Liver (tissue), 9 donors: ENCODE results near the gene OR5K2. TPM values are rescaled to one million over a fixed set of nuclear protein-coding genes. Genes with fewer than 3 reads are reported as not detected.

ENCODE experiments used
- DNase-seq: peaks from one replicate; pipeline ENCODE4 v3.0.0-alpha.2; 2017; ENCODE audit warnings: low spot score
- H3K27ac ChIP-seq, 2 donors: one replicate each; pipeline ENCODE4 v1.7.0; 2013; ENCODE audit warnings: inconsistent platforms in 2 of 2, low read length in 2 of 2, control low read depth in 1 of 2, low read depth in 1 of 2, mild to moderate bottlenecking in 1 of 2
- H3K27me3 ChIP-seq, 4 donors: one replicate each; pipeline versions ENCODE4 v1.6.1 to v1.7.0; 2013; ENCODE audit warnings: low read length in 3 of 4, inconsistent platforms in 1 of 4, mild to moderate bottlenecking in 1 of 4, moderate library complexity in 1 of 4; ENCODE audit not compliant: control insufficient read depth in 4 of 4, insufficient read depth in 4 of 4
- H3K36me3 ChIP-seq, 4 donors: one replicate each; pipeline versions ENCODE4 v1.6.1 to v1.7.0; 2013; ENCODE audit warnings: low read length in 3 of 4, mild to moderate bottlenecking in 3 of 4, low read depth in 1 of 4, moderate library complexity in 1 of 4; ENCODE audit not compliant: control insufficient read depth in 4 of 4, insufficient read depth in 3 of 4
- H3K4me1 ChIP-seq, 4 donors: one replicate each; pipeline versions ENCODE4 v1.6.1 to v1.7.0; 2013; ENCODE audit warnings: low read length in 3 of 4, mild to moderate bottlenecking in 3 of 4, moderate library complexity in 1 of 4; ENCODE audit not compliant: control insufficient read depth in 4 of 4, insufficient read depth in 4 of 4
- H3K4me3 ChIP-seq, 3 donors: one replicate each; pipeline versions ENCODE4 v1.6.1 to v1.7.0; 2013; ENCODE audit warnings: low read length in 3 of 3, control low read depth in 1 of 3, low read depth in 1 of 3, mild to moderate bottlenecking in 1 of 3
- H3K9ac ChIP-seq, 2 donors: one replicate each; pipeline ENCODE4 v1.7.0; 2013; ENCODE audit warnings: low read length in 2 of 2, mild to moderate bottlenecking in 2 of 2, moderate library complexity in 2 of 2, control low read depth in 1 of 2, low read depth in 1 of 2
- H3K9me3 ChIP-seq, 4 donors: one replicate each; pipeline versions ENCODE4 v1.6.1 to v1.7.0; 2013; ENCODE audit warnings: low read length in 3 of 4; ENCODE audit not compliant: control insufficient read depth in 4 of 4
- CTCF ChIP-seq: fragments of 150-350 bp; IDR thresholded peaks from 2 replicates; pipeline ENCODE4 v1.5.1; 2017; ENCODE audit warnings: improper control_type of control experiment, low read depth, low read length; ENCODE audit not compliant: missing input control
- EGR1 ChIP-seq, 2 donors: IDR thresholded peaks; 2 replicates each; pipeline ENCODE4 v1.6.1; 2016 to 2018; ENCODE audit warnings: antibody characterized with exemption in 2 of 2, low read depth in 2 of 2
- FOXA1 ChIP-seq: IDR thresholded peaks from 2 replicates; pipeline ENCODE4 v1.6.1; 2016; ENCODE audit warnings: antibody characterized with exemption
- FOXA2 ChIP-seq: IDR thresholded peaks from 2 replicates; pipeline ENCODE4 v1.6.1; 2016; ENCODE audit warnings: antibody characterized with exemption
- GABPA ChIP-seq, 2 donors: IDR thresholded peaks in 1 of 2; conservative IDR thresholded peaks in 1 of 2; 2 replicates each; pipeline ENCODE4 v1.6.1; 2016; ENCODE audit warnings: antibody characterized with exemption in 2 of 2, mild to moderate bottlenecking in 1 of 2, moderate library complexity in 1 of 2
- HNF4A ChIP-seq, 2 donors: conservative IDR thresholded peaks; 2 replicates each; pipeline ENCODE4 v1.6.1; 2016; ENCODE audit warnings: antibody characterized with exemption in 2 of 2, mild to moderate bottlenecking in 2 of 2
- HNF4G ChIP-seq: IDR thresholded peaks from 2 replicates; pipeline ENCODE4 v1.6.1; 2016; ENCODE audit warnings: antibody characterized with exemption
- JUND ChIP-seq, 2 donors: IDR thresholded peaks; 2 replicates each; pipeline ENCODE4 v1.6.1; 2016; ENCODE audit warnings: antibody characterized with exemption in 2 of 2
- MAX ChIP-seq: IDR thresholded peaks from 2 replicates; pipeline ENCODE4 v1.6.1; 2016; ENCODE audit warnings: antibody characterized with exemption
- NR2F2 ChIP-seq: IDR thresholded peaks from 2 replicates; pipeline ENCODE4 v1.6.1; 2016; ENCODE audit warnings: antibody characterized with exemption
- RAD21 ChIP-seq, 2 donors: IDR thresholded peaks; 2 replicates each; pipeline ENCODE4 v1.6.1; 2016; ENCODE audit warnings: antibody characterized with exemption in 2 of 2, mild to moderate bottlenecking in 2 of 2
- RXRA ChIP-seq, 2 donors: IDR thresholded peaks; 2 replicates each; pipeline ENCODE4 v1.6.1; 2017 to 2018; ENCODE audit warnings: antibody characterized with exemption in 2 of 2, mild to moderate bottlenecking in 1 of 2
- SP1 ChIP-seq: IDR thresholded peaks from 2 replicates; pipeline ENCODE4 v1.6.1; 2018; ENCODE audit warnings: antibody characterized with exemption, mild to moderate bottlenecking
- TAF1 ChIP-seq: conservative IDR thresholded peaks from 2 replicates; pipeline ENCODE4 v1.6.1; 2016; ENCODE audit warnings: antibody characterized with exemption, mild to moderate bottlenecking
- YY1 ChIP-seq: IDR thresholded peaks from 2 replicates; pipeline ENCODE4 v1.6.1; 2016; ENCODE audit warnings: antibody characterized with exemption, mild to moderate bottlenecking
- WGBS: extraction: QIAGEN DNeasy Blood & Tissue Kit; methylation state at CpG from one replicate; pipeline ENCODE4 v1.1.7; 2013; 5-methylcytosine and 5-hydroxymethylcytosine counted together
- polyA plus RNA-seq, 2 donors: library from polyadenylated mRNA; stranded (reverse) in 1 of 2; unstranded in 1 of 2; fragments of 200-250 nt in 1 of 2; fragments of >200 nt in 1 of 2; fragmentation: Nextera tagmentation in 1 of 2; extraction: Ambion mirVana in 1 of 2; gene quantifications; one replicate each; pipeline versions ENCODE4 v1.2.1 to v1.2.3, GENCODE V29; 2013 to 2015
- total RNA-seq, 2 donors: library from RNA; depleted of rRNA; stranded (reverse); fragments of >200 nt; gene quantifications; one replicate each; pipeline ENCODE4 v1.2.3, GENCODE V29; 2014
- TF ChIP-seq, protein P1 (sequence below): IDR thresholded peaks from 2 replicates; pipeline ENCODE4 v1.6.1; 2016; ENCODE audit warnings: antibody characterized with exemption, mild to moderate bottlenecking
- TF ChIP-seq, protein P2 (sequence below): IDR thresholded peaks from 2 replicates; pipeline ENCODE4 v1.6.1; 2016; ENCODE audit warnings: antibody characterized with exemption
- TF ChIP-seq, protein P3 (sequence below): IDR thresholded peaks from 2 replicates; pipeline ENCODE4 v1.6.1; 2016; ENCODE audit warnings: antibody characterized with exemption
- donor health status: healthy.
- donor health status: healthy.
- donor health status: healthy.
- donor health status: healthy.
- donor health status: healthy.

Gene OR5K2
- total and polyA plus RNA-seq, 4 donors, result not detected

- H3K36me3 ChIP-seq, result no peaks in the 10 kb centered on the region
- 99% methylated on average over 1 of the region's 1 CpG for WGBS
- H3K4me1 ChIP-seq, result no peaks in the 10 kb centered on the region
- no peak for DNase-seq
- no peak overlapping the region for H3K9ac ChIP-seq
- no peak overlapping the region for H3K27ac ChIP-seq
- TF ChIP-seq FOXA1, result no peak
- TF ChIP-seq YY1, result no peak
- no peak for TF ChIP-seq NR2F2
- no peak for TF ChIP-seq CTCF
- TF ChIP-seq, protein P1, sequence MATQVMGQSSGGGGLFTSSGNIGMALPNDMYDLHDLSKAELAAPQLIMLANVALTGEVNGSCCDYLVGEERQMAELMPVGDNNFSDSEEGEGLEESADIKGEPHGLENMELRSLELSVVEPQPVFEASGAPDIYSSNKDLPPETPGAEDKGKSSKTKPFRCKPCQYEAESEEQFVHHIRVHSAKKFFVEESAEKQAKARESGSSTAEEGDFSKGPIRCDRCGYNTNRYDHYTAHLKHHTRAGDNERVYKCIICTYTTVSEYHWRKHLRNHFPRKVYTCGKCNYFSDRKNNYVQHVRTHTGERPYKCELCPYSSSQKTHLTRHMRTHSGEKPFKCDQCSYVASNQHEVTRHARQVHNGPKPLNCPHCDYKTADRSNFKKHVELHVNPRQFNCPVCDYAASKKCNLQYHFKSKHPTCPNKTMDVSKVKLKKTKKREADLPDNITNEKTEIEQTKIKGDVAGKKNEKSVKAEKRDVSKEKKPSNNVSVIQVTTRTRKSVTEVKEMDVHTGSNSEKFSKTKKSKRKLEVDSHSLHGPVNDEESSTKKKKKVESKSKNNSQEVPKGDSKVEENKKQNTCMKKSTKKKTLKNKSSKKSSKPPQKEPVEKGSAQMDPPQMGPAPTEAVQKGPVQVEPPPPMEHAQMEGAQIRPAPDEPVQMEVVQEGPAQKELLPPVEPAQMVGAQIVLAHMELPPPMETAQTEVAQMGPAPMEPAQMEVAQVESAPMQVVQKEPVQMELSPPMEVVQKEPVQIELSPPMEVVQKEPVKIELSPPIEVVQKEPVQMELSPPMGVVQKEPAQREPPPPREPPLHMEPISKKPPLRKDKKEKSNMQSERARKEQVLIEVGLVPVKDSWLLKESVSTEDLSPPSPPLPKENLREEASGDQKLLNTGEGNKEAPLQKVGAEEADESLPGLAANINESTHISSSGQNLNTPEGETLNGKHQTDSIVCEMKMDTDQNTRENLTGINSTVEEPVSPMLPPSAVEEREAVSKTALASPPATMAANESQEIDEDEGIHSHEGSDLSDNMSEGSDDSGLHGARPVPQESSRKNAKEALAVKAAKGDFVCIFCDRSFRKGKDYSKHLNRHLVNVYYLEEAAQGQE, result no peak
- TF ChIP-seq EGR1 (IDR thresholded peaks at IDR 0.05; ENCODE audit: low read depth in 2 of 2), result no peak
- TF ChIP-seq JUND (IDR thresholded peaks at IDR 0.05), result no peak
- no peak for TF ChIP-seq GABPA (IDR thresholded peaks at IDR 0.05 in 1 of 2, conservative IDR thresholded peaks at IDR 0.05 in 1 of 2)
- TF ChIP-seq SP1, result no peak
- TF ChIP-seq RXRA (IDR thresholded peaks at IDR 0.05), result no peak
- TF ChIP-seq MAX, result no peak
- TF ChIP-seq HNF4G, result no peak
- no peak for TF ChIP-seq HNF4A (conservative IDR thresholded peaks at IDR 0.05)
- H3K4me3 ChIP-seq, result no peak overlapping the region
- H3K27me3 ChIP-seq, result no peaks in the 10 kb centered on the region
- H3K9me3 ChIP-seq, result no peaks in the 10 kb centered on the region
These were observed 44.2 kb downstream of the OR5K2 start for GRCh38 chr3:98541695-98542094.

GRCh38 chr3:98542623-98543022 lies 45.1 kb downstream of the OR5K2 start:
- TF ChIP-seq RAD21 (IDR thresholded peaks at IDR 0.05) (no peak), EGR1 (IDR thresholded peaks at IDR 0.05; ENCODE audit: low read depth in 2 of 2) (no peak)
- Histone ChIP-seq H3K4me1 (no peaks in the 10 kb centered on the region), H3K27me3 (no peaks in the 10 kb centered on the region), H3K27ac (no peak overlapping the region), H3K9me3 (no peaks in the 10 kb centered on the region), H3K4me3 (no peak overlapping the region), H3K9ac (no peak overlapping the region), H3K36me3 (no peaks in the 10 kb centered on the region)
- DNase-seq, result no peak
- 93% methylated on average over 1 of the region's 1 CpG for WGBS

DNA sequence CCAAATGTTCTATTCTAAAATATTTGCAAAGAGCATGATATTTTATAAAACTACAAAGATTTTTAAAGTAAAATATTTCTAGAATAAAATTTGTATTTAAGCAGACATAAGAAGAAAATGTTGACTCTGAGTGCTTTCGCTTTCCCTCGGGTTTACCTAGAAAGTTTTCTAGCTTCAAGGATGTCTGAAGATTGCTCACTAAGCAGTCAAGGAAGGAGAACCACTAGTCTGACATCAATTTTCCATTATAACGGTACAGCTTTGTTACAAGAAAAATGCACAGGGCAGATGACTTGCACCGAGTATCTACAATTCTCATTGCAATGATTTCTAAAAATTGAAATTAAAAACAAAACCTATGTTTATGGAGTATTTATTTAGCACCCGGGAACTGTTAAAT lies 48.5 kb downstream of the OR5K2 start:
- 82% methylated on average over 5 of the region's 5 CpGs for WGBS
- H3K27me3 ChIP-seq, result no peaks in the 10 kb centered on the region
- no peaks in the 10 kb centered on the region for H3K9me3 ChIP-seq
- DNase-seq, result no peak
- no peak overlapping the region for H3K4me3 ChIP-seq
- no peaks in the 10 kb centered on the region for H3K36me3 ChIP-seq
- no peak overlapping the region for H3K9ac ChIP-seq
- no peak overlapping the region for H3K27ac ChIP-seq
- no peaks in the 10 kb centered on the region for H3K4me1 ChIP-seq
- TF ChIP-seq JUND (IDR thresholded peaks at IDR 0.05), result no peak
- no peak for TF ChIP-seq MAX
- TF ChIP-seq HNF4G, result no peak
- no peak for TF ChIP-seq RAD21 (IDR thresholded peaks at IDR 0.05)
- no peak for TF ChIP-seq FOXA2
- no peak for TF ChIP-seq FOXA1
- TF ChIP-seq CTCF, result no peak
- TF ChIP-seq, protein P2, sequence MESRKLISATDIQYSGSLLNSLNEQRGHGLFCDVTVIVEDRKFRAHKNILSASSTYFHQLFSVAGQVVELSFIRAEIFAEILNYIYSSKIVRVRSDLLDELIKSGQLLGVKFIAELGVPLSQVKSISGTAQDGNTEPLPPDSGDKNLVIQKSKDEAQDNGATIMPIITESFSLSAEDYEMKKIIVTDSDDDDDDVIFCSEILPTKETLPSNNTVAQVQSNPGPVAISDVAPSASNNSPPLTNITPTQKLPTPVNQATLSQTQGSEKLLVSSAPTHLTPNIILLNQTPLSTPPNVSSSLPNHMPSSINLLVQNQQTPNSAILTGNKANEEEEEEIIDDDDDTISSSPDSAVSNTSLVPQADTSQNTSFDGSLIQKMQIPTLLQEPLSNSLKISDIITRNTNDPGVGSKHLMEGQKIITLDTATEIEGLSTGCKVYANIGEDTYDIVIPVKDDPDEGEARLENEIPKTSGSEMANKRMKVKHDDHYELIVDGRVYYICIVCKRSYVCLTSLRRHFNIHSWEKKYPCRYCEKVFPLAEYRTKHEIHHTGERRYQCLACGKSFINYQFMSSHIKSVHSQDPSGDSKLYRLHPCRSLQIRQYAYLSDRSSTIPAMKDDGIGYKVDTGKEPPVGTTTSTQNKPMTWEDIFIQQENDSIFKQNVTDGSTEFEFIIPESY, result no peak
- no peak for TF ChIP-seq YY1
- TF ChIP-seq RXRA (IDR thresholded peaks at IDR 0.05), result no peak
- no peak for TF ChIP-seq HNF4A (conservative IDR thresholded peaks at IDR 0.05)
- TF ChIP-seq, protein P3, sequence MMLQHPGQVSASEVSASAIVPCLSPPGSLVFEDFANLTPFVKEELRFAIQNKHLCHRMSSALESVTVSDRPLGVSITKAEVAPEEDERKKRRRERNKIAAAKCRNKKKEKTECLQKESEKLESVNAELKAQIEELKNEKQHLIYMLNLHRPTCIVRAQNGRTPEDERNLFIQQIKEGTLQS, result no peak
- no peak for TF ChIP-seq GABPA (IDR thresholded peaks at IDR 0.05 in 1 of 2, conservative IDR thresholded peaks at IDR 0.05 in 1 of 2)
- TF ChIP-seq TAF1, result no peak
- TF ChIP-seq NR2F2, result no peak
